ENCODE results near the gene CELF2. TPM values are rescaled to one million over a fixed set of nuclear protein-coding genes. Genes with fewer than 3 reads are reported as not detected.

CELF2 gene
- total RNA-seq, 1 experiment from 2014 or later, result 0.07 TPM

DNA sequence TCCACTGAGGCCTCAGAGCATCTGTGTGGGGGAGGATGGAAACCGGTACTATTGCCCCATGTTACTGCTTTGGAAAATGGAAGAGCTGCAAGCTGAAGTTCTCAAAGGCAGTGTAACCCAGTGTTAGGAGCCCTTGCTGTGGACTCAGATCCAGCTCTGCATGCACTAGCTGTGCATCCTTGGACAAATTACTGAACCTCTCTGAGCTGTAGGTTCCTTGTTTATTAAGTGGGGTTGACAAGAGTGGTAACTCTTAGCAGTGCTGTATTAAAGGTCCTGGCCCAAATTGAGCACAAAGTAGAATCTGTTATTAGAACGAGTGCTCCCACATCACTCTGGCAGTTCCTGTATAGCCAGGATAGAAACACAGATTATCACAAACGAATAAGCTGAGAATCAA lies 359.6 kb downstream of the CELF2 start:
- CTCF ChIA-PET, result no interaction called here
- BruUV-seq (replicated peaks), result no TSS peak
- no peaks in the 10 kb centered on the region for H3K9me3 Mint-ChIP-seq (ENCODE audit: unreplicated experiment)
- no peaks in the 10 kb centered on the region for H3K4me1 Mint-ChIP-seq (ENCODE audit: insufficient read depth, unreplicated experiment)
- intact Hi-C loops (cut with micrococcal nuclease), result no loop called here
- H3K36me3 Mint-ChIP-seq (ENCODE audit: insufficient read depth, unreplicated experiment), result no peaks in the 10 kb centered on the region
- no peak overlapping the region for H3K4me3 Mint-ChIP-seq (ENCODE audit: unreplicated experiment)
- H3K27ac Mint-ChIP-seq (ENCODE audit: low read depth, unreplicated experiment), result no peak overlapping the region
- POLR2A ChIA-PET, result no interaction called here
- no peaks in the 10 kb centered on the region for H3K27me3 Mint-ChIP-seq (ENCODE audit: insufficient read depth, unreplicated experiment)
- TF ChIP-seq, protein P1, sequence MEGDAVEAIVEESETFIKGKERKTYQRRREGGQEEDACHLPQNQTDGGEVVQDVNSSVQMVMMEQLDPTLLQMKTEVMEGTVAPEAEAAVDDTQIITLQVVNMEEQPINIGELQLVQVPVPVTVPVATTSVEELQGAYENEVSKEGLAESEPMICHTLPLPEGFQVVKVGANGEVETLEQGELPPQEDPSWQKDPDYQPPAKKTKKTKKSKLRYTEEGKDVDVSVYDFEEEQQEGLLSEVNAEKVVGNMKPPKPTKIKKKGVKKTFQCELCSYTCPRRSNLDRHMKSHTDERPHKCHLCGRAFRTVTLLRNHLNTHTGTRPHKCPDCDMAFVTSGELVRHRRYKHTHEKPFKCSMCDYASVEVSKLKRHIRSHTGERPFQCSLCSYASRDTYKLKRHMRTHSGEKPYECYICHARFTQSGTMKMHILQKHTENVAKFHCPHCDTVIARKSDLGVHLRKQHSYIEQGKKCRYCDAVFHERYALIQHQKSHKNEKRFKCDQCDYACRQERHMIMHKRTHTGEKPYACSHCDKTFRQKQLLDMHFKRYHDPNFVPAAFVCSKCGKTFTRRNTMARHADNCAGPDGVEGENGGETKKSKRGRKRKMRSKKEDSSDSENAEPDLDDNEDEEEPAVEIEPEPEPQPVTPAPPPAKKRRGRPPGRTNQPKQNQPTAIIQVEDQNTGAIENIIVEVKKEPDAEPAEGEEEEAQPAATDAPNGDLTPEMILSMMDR (IDR thresholded peaks at IDR 0.05; ENCODE audit: unreplicated experiment), result no peak
- DNase-seq (ENCODE audit: unreplicated experiment), result no peak

DNA sequence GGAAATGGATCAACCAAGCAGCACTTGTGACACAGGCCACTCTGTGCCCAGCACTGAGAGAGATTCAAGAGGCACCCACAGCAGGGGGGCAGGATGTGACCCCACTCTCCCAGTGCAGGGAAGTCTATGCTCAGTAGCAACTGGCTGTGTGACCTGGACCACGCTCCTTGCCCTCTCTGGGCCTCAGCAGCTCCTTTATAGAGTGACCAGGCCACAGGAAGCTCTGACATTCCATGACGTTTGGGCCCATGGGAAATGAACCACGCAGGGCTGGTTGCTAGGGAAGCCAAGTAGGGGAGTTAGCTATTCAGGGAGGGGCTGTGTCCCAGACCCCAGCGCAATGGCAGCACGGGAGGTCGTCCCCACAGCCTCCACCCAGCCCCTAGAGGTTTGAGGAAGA lies 361.2 kb downstream of the CELF2 start:
- H3K4me3 Mint-ChIP-seq (ENCODE audit: unreplicated experiment), result no peak overlapping the region
- intact Hi-C loops (cut with micrococcal nuclease), result no loop called here
- no peak for DNase-seq (ENCODE audit: unreplicated experiment)
- no peaks in the 10 kb centered on the region for H3K4me1 Mint-ChIP-seq (ENCODE audit: insufficient read depth, unreplicated experiment)
- H3K27ac Mint-ChIP-seq (ENCODE audit: low read depth, unreplicated experiment), result no peak overlapping the region
- TF ChIP-seq, protein P1 (IDR thresholded peaks at IDR 0.05; ENCODE audit: unreplicated experiment), result no peak
- POLR2A ChIA-PET, result no interaction called here
- H3K36me3 Mint-ChIP-seq (ENCODE audit: insufficient read depth, unreplicated experiment), result no peaks in the 10 kb centered on the region
- CTCF ChIA-PET, result interaction anchor here (0.6 kb wide), 1 partner anchor 29 kb away, joined by 3 read pairs; no protein-coding TSS in a partner anchor
- H3K27me3 Mint-ChIP-seq (ENCODE audit: insufficient read depth, unreplicated experiment), result peaks cover 3% of the 10 kb centered on the region
- peaks cover under 1% of the 10 kb centered on the region for H3K9me3 Mint-ChIP-seq (ENCODE audit: unreplicated experiment)
- no TSS peak for BruUV-seq (replicated peaks)

DNA sequence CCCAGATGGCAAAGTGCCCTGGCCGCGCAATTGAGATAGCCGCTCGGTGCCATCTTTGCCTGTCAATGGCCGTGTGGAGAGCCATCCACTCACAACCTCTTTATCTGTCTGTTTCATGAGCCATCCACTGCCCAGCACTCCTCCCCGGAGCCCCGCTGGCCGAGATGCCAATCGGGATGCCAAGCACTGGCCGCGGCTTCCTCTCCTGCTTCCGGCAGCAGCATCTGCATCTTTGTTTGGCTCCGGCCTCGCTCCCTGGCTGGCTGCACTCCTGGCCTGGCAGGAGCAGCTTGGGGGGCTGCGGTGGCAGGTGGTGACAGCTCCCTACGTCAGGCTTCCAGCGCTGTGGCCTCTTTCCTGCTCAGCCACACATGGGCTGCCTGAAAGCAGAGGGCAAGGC lies 362.1 kb downstream of the CELF2 start:
- POLR2A ChIA-PET, result no interaction called here
- DNase-seq (ENCODE audit: unreplicated experiment), result no peak
- peaks cover 7% of the 10 kb centered on the region for H3K9me3 Mint-ChIP-seq (ENCODE audit: unreplicated experiment)
- peaks cover 12% of the 10 kb centered on the region for H3K27me3 Mint-ChIP-seq (ENCODE audit: insufficient read depth, unreplicated experiment)
- intact Hi-C loops (cut with micrococcal nuclease), result no loop called here
- CTCF ChIA-PET, result no interaction called here
- no peaks in the 10 kb centered on the region for H3K4me1 Mint-ChIP-seq (ENCODE audit: insufficient read depth, unreplicated experiment)
- no peaks in the 10 kb centered on the region for H3K36me3 Mint-ChIP-seq (ENCODE audit: insufficient read depth, unreplicated experiment)
- peak overlapping the region; percentile 51 for H3K27ac Mint-ChIP-seq (ENCODE audit: low read depth, unreplicated experiment)
- TF ChIP-seq, protein P1 (IDR thresholded peaks at IDR 0.05; ENCODE audit: unreplicated experiment), result no peak
- BruUV-seq (replicated peaks), result no TSS peak
- no peak overlapping the region for H3K4me3 Mint-ChIP-seq (ENCODE audit: unreplicated experiment)

DNA sequence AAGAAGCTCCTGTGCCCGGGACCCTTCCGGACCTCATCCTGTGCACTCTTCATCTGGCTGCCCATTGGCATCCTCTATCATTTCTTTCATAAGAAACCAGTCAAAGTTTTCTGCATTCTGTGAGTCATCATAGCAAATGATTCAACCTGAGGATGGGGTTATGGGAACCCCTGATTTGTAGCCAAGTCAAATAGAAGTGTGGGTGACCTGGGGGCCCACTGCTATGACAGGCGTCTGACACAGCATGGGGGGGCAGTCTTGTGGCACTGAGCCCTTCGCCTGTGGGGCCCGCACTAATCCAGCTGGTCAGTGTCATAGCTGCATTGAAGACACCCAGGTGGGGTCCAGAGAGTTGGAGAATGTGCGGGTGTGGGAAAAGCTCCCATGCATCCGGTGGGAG lies 363.4 kb downstream of the CELF2 start:
- Mint-ChIP-seq H3K27ac (ENCODE audit: low read depth, unreplicated experiment) (no peak overlapping the region), H3K4me3 (ENCODE audit: unreplicated experiment) (no peak overlapping the region), H3K9me3 (ENCODE audit: unreplicated experiment) (peaks cover 7% of the 10 kb centered on the region), H3K4me1 (ENCODE audit: insufficient read depth, unreplicated experiment) (no peaks in the 10 kb centered on the region), H3K27me3 (ENCODE audit: insufficient read depth, unreplicated experiment) (peaks cover 19% of the 10 kb centered on the region), H3K36me3 (ENCODE audit: insufficient read depth, unreplicated experiment) (no peaks in the 10 kb centered on the region)
- no TSS peak for BruUV-seq (replicated peaks)
- POLR2A ChIA-PET, result no interaction called here
- peak; percentile 71 for DNase-seq (ENCODE audit: unreplicated experiment)
- TF ChIP-seq, protein P1 (IDR thresholded peaks at IDR 0.05; ENCODE audit: unreplicated experiment), result no peak
- intact Hi-C loops (cut with micrococcal nuclease), result no loop called here
- CTCF ChIA-PET, result no interaction called here

Data from MCF 10A (cell line).